ENCODE measurements around the gene IL17RC. TPM values are rescaled to one million over a fixed set of nuclear protein-coding genes. Genes with fewer than 3 reads are reported as not detected.

The IL17RC gene
- total RNA-seq, 1 experiment from 2014 or later, result 17.6 TPM

DNA sequence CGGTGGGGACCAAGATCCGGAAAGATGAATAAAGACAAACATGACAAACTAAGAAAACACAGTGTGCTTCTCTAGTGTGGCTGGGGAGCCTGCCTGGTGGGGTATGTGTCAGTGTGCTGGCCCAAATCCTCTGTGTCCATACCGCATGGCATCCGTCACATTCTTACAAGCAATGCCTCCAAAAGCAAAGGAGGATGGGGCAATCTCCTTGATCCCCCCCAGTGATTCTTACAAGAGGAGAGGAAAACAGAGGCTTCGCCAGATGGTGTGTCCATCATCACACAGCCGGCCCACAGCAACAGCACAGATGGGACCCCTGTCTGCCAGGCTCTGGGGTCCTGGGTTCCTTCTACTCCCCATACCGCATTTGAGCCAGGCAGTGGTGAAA is 558 bp upstream of the IL17RC start:
- Histone ChIP-seq H3K27me3 (ENCODE audit: insufficient read depth, low read length) (no peaks in the 10 kb centered on the region), H3K4me2 (ENCODE audit: low read length) (peak overlapping the region; percentile 92), H3K4me3 (replicated peaks in 1 of 2; ENCODE audit: low read depth in 1 of 2, low read length in 2 of 2) (peak overlapping the region; percentile 50 to 63), H4K20me1 (ENCODE audit: insufficient read depth) (no peaks in the 10 kb centered on the region), H3K79me2 (ENCODE audit: insufficient read depth, low read length) (no peaks in the 10 kb centered on the region), H2AFZ (ENCODE audit: low read depth, low read length, poor library complexity, severe bottlenecking) (no peak overlapping the region), H3K9me2 (ENCODE audit: insufficient read depth) (no peaks in the 10 kb centered on the region), H3K4me1 (ENCODE audit: control insufficient read depth in 1 of 2, insufficient read depth in 2 of 2, low read length in 2 of 2) (peaks cover 6 to 18% of the 10 kb centered on the region in 2 experiments; a peak in 3 of 4 replicates), H3K9ac (ENCODE audit: low read length) (peak overlapping the region; percentile 63), H3K9me3 (ENCODE audit: control insufficient read depth in 1 of 2, insufficient read depth in 1 of 2, low read depth in 1 of 2, low read length in 2 of 2) (no peaks in the 10 kb centered on the region), H3K27ac (ENCODE audit: low read depth, low read length) (0 out of 2 replicates have a peak overlapping the region, but pooled peaks have one; percentile 14), H3K36me3 (ENCODE audit: control insufficient read depth in 1 of 2, insufficient read depth in 2 of 2, low read length in 2 of 2) (no peaks in the 10 kb centered on the region)
- DNase-seq (ENCODE audit: low read depth, low spot score) (no peak), ATAC-seq (no peak)
- BruUV-seq (replicated peaks), result no TSS peak
- POLR2A ChIA-PET, result interaction anchor here (0.8 to 1.2 kb wide), 2 partner anchors 13 to 19 kb away, joined by 3 read pairs; no protein-coding TSS in a partner anchor
- CTCF ChIA-PET, result interaction anchor here (0.9 to 1.1 kb wide), 2 partner anchors 17 to 30 kb away, joined by 3 to 6 read pairs; partner anchors contain the start of gene CRELD1
- intact Hi-C loops (cut with micrococcal nuclease), result no loop called here
- RAD21 ChIA-PET (ENCODE audit: low non-redundant PET in 1 of 2, low total read pairs in 2 of 2, uncharacterized antibody in 2 of 2, unreplicated experiment in 2 of 2), result no interaction called here
- TF ChIP-seq EZH2 (IDR thresholded peaks at IDR 0.05) (no peak), SIN3A (IDR thresholded peaks at IDR 0.05; ENCODE audit: low read depth) (no peak), CEBPB (IDR thresholded peaks at IDR 0.05; ENCODE audit: low read depth) (no peak), SRF (IDR thresholded peaks at IDR 0.05; ENCODE audit: low read depth) (no peak), RAD21 (IDR thresholded peaks at IDR 0.05; ENCODE audit: low read depth) (no peak), ZFX (IDR thresholded peaks at IDR 0.05) (no peak), EZH2phosphoT487 (IDR thresholded peaks at IDR 0.05; ENCODE audit: borderline replicate concordance) (no peak), POLR2AphosphoS5 (IDR thresholded peaks at IDR 0.05; ENCODE audit: low read depth, low read length) (no peak), SP1 (IDR thresholded peaks at IDR 0.05; ENCODE audit: low read depth) (no peak), YY1 (IDR thresholded peaks at IDR 0.05; ENCODE audit: extremely low read depth, insufficient replicate concordance, low read depth, low read length) (no peak), ZNF274 (IDR thresholded peaks at IDR 0.05; ENCODE audit: low read depth, low read length) (no peak), POLR2A (IDR thresholded peaks at IDR 0.05; ENCODE audit: borderline replicate concordance, extremely low read depth, insufficient read depth, insufficient read length) (no peak), FOSL1 (IDR thresholded peaks at IDR 0.05; ENCODE audit: low read depth) (no peak)
- TF ChIP-seq, protein P1, sequence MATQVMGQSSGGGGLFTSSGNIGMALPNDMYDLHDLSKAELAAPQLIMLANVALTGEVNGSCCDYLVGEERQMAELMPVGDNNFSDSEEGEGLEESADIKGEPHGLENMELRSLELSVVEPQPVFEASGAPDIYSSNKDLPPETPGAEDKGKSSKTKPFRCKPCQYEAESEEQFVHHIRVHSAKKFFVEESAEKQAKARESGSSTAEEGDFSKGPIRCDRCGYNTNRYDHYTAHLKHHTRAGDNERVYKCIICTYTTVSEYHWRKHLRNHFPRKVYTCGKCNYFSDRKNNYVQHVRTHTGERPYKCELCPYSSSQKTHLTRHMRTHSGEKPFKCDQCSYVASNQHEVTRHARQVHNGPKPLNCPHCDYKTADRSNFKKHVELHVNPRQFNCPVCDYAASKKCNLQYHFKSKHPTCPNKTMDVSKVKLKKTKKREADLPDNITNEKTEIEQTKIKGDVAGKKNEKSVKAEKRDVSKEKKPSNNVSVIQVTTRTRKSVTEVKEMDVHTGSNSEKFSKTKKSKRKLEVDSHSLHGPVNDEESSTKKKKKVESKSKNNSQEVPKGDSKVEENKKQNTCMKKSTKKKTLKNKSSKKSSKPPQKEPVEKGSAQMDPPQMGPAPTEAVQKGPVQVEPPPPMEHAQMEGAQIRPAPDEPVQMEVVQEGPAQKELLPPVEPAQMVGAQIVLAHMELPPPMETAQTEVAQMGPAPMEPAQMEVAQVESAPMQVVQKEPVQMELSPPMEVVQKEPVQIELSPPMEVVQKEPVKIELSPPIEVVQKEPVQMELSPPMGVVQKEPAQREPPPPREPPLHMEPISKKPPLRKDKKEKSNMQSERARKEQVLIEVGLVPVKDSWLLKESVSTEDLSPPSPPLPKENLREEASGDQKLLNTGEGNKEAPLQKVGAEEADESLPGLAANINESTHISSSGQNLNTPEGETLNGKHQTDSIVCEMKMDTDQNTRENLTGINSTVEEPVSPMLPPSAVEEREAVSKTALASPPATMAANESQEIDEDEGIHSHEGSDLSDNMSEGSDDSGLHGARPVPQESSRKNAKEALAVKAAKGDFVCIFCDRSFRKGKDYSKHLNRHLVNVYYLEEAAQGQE (IDR thresholded peaks at IDR 0.05; ENCODE audit: low read depth), result no peak
